K562 (cell line): Measurements from ENCODE around the gene NQO2. TPM values are rescaled to one million over a fixed set of nuclear protein-coding genes. Genes with fewer than 3 reads are reported as not detected.

Experiments used
- AFF1 ChIP-seq, 2 experiments: fragments of 450-650 bp; IDR thresholded peaks; 2 replicates each; pipeline ENCODE4 v1.6.1; 2018; ENCODE audit warnings: mild to moderate bottlenecking in 2 of 2, low read depth in 1 of 2; ENCODE audit not compliant: partially characterized antibody in 2 of 2
- ARID1B ChIP-seq: fragments of 450-650 bp; IDR thresholded peaks from 2 replicates; pipeline ENCODE4 v1.6.1; 2016; ENCODE audit warnings: antibody characterized with exemption, mild to moderate bottlenecking, inconsistent platforms
- BACH1 ChIP-seq: fragments of 200-800 bp; sonication (Bioruptor generic); IDR thresholded peaks from 2 replicates; pipeline ENCODE4 v1.6.1; 2016; ENCODE audit warnings: missing genetic modification characterization, missing compliant biosample characterization
- CHAMP1 ChIP-seq: fragments of 450-650 bp; IDR thresholded peaks from 2 replicates; pipeline ENCODE4 v1.6.1; 2016; ENCODE audit warnings: mild to moderate bottlenecking
- CHCHD3 ChIP-seq: fragments of 250-450 bp; sonication (Bioruptor Pico); IDR thresholded peaks from 2 replicates; pipeline ENCODE4 v2.1.2; 2022; ENCODE audit warnings: mild to moderate bottlenecking
- CLOCK ChIP-seq: fragments of 250-450 bp; sonication (Bioruptor Pico); IDR thresholded peaks from 2 replicates; pipeline ENCODE4 v1.4.0; 2020; ENCODE audit warnings: mild to moderate bottlenecking, moderate library complexity, borderline replicate concordance
- FOS ChIP-seq: IDR thresholded peaks from 3 replicates; pipeline ENCODE4 v1.6.1; 2011; ENCODE audit not compliant: insufficient read length; ENCODE audit errors: extremely low read depth
- GATAD2A ChIP-seq: fragments of 450-650 bp; IDR thresholded peaks from 2 replicates; pipeline ENCODE4 v1.6.1; 2017
- ILF3 ChIP-seq: fragments of 450-650 bp; IDR thresholded peaks from 2 replicates; pipeline ENCODE4 v1.6.1; 2018; ENCODE audit warnings: antibody characterized with exemption, mild to moderate bottlenecking, moderate library complexity, borderline replicate concordance
- IRF2 ChIP-seq: sonication (generic); formaldehyde crosslinking; IDR thresholded peaks from 2 replicates; pipeline ENCODE4 v1.8.1; 2022; ENCODE audit warnings: mild to moderate bottlenecking, missing genetic modification reagents
- IRF9 ChIP-seq: fragments of 450-650 bp; IDR thresholded peaks from 2 replicates; pipeline ENCODE4 v1.6.1; 2016; ENCODE audit warnings: missing biosample characterization, missing genetic modification characterization
- KLF16 ChIP-seq: IDR thresholded peaks from 2 replicates; pipeline ENCODE4 v1.6.1; 2016; ENCODE audit warnings: antibody characterized with exemption
- MAFF ChIP-seq: IDR thresholded peaks from 2 replicates; pipeline ENCODE4 v1.6.1; 2012; ENCODE audit warnings: low read length, improper control_type of control experiment
- POLR2B ChIP-seq: fragments of 450-650 bp; IDR thresholded peaks from 2 replicates; pipeline ENCODE4 v1.6.1; 2018; ENCODE audit warnings: low read depth; ENCODE audit not compliant: partially characterized antibody
- SAP30 ChIP-seq: fragments of 200-600 bp; sonication (generic); IDR thresholded peaks from 2 replicates; pipeline ENCODE4 v1.6.1; 2012; ENCODE audit warnings: borderline replicate concordance, low read depth, mild to moderate bottlenecking, moderate library complexity, low read length, control low read depth, inconsistent platforms; ENCODE audit not compliant: insufficient read depth, poor library complexity, severe bottlenecking
- polyA plus RNA-seq, 8 experiments: library from polyadenylated mRNA; depleted of rRNA in 4 of 8; stranded (reverse) in 5 of 8; unstranded in 3 of 8; fragments of >200 nt; fragmentation: Nextera tagmentation in 2 of 8; fragmentation: Illumina TruSeq in 1 of 8; extraction: Ambion mirVana in 2 of 8; extraction: Trizol in 1 of 8; gene quantifications; 2 replicates each; pipeline versions ENCODE4 v1.2.1 to v1.2.3, GENCODE V29; 2011 to 2014; ENCODE audit warnings: inconsistent platforms in 1 of 8, missing spikeins in 1 of 8
- total RNA-seq, 7 experiments: library from RNA; depleted of rRNA in 6 of 7; stranded (reverse); fragments of >200 nt in 6 of 7; fragmentation: Illumina TruSeq in 2 of 7; extraction: Trizol in 2 of 7; gene quantifications; 2 replicates each; pipeline versions ENCODE4 v1.2.1 to v1.2.3, GENCODE V29; 2011 to 2021; ENCODE audit warnings: low replicate concordance in 1 of 7

Gene NQO2
- total and polyA plus RNA-seq, 9 of the 15 experiments (the other 6 are each of a cell fraction or from before 2014, with no cell fraction given): 54.6 to 214 (median 116) TPM

- TF ChIP-seq AFF1 (IDR thresholded peaks at IDR 0.05; ENCODE audit: low read depth in 1 of 2, partially characterized antibody in 2 of 2) (peak; percentile 10 to 29), KLF16 (peak; percentile 92), CHCHD3 (CRISPR knock-in tag) (no peak), SAP30 (peak; percentile 3), FOS (no peak), BACH1 (tag) (peak; percentile 72; the same call in 1 of the 2 replicates), CHAMP1 (no peak), MAFF (peak; percentile 96), POLR2B (peak; percentile 7), ILF3 (0 out of 2 replicates have a peak, but pooled peaks have one; percentile 0), ARID1B (peak; percentile 95), CLOCK (CRISPR knock-in tag) (no peak), GATAD2A (0 out of 2 replicates have a peak, but pooled peaks have one; percentile 85), IRF2 (CRISPR knock-in tag) (no peak), IRF9 (0 out of 2 replicates have a peak, but pooled peaks have one; percentile 16)
Measured at GRCh38 chr6:2990248-2990931, 9.3 kb upstream of the NQO2 start (continued).
